GM12878 (cell line): ENCODE measurements around the gene MT4. TPM values are rescaled to one million over a fixed set of nuclear protein-coding genes. Genes with fewer than 3 reads are reported as not detected.

Source experiments
- ATAC-seq: fragments of 200-7000 bp; cut with Tn5 transposase; 3 replicates; pipeline ENCODE4 v1.9.1; 2020; ENCODE audit warnings: mild to moderate bottlenecking, moderate library complexity
- BruUV-seq: library from RNA; stranded (reverse); fragments of 400-500 nt; replicated peaks from 2 replicates; lab custom pipeline; 2021; lab: Mats Ljungman, UMichigan
- CTCF ChIA-PET: fragments of 300-600 bp; sonication (Branson Sonifier 250); formaldehyde crosslinking; extraction: SDS; loops from one replicate; lab custom pipeline; 2021; ENCODE audit warnings: inconsistent platforms; lab: Yijun Ruan, JAX
- POLR2A ChIA-PET: fragments of 350-600 bp; formaldehyde crosslinking; extraction: SDS; loops from one replicate; lab custom pipeline; 2021; ENCODE audit warnings: inconsistent platforms; lab: Charles Lee
- RAD21 ChIA-PET: fragments of 300-600 bp; sonication (Branson Sonifier 250); formaldehyde crosslinking; loops from one replicate; lab custom pipeline; 2023; ENCODE audit warnings: antibody characterized with exemption; ENCODE audit not compliant: unreplicated experiment; lab: Charles Lee
- SMC1A ChIA-PET: fragments of 300-600 bp; sonication (Branson Sonifier 250); formaldehyde crosslinking; loops from one replicate; lab custom pipeline; 2023; ENCODE audit not compliant: unreplicated experiment, uncharacterized antibody; lab: Charles Lee
- DNase-seq: peaks from one replicate; pipeline ENCODE4 v3.0.0-alpha.2; 2011; ENCODE audit warnings: low read depth, low spot score
- FAIRE-seq: peaks from 3 replicates; lab custom pipeline; 2011; peaks lifted over from hg19 to GRCh38; lab: Jason Lieb, UNC
- H2AFZ ChIP-seq: 2 replicates; pipeline ENCODE4 v1.6.0; 2011; ENCODE audit warnings: low read depth, low read length, control low read depth; ENCODE audit not compliant: control insufficient read depth
- H3K27ac ChIP-seq: 2 replicates; pipeline ENCODE4 v1.5.1; 2011; ENCODE audit warnings: control low read depth; ENCODE audit not compliant: control insufficient read depth, insufficient read depth
- H3K27me3 ChIP-seq, 2 experiments: replicated peaks in 1 of 2; 2 replicates each; pipeline versions ENCODE4 v1.6.0 to v1.6.1; 2011; ENCODE audit warnings: low read length in 1 of 2; ENCODE audit not compliant: control insufficient read depth in 2 of 2, insufficient read depth in 2 of 2
- H3K36me3 ChIP-seq, 2 experiments: 2 replicates each; pipeline ENCODE4 v1.5.1; 2011; ENCODE audit warnings: low read length in 1 of 2; ENCODE audit not compliant: control insufficient read depth in 2 of 2, insufficient read depth in 2 of 2
- H3K4me1 ChIP-seq: 2 replicates; pipeline ENCODE4 v1.6.1; 2011; ENCODE audit warnings: mild to moderate bottlenecking, low read length, moderate library complexity, mixed read lengths; ENCODE audit not compliant: control insufficient read depth, insufficient read depth
- H3K4me2 ChIP-seq: 2 replicates; pipeline ENCODE4 v1.6.0; 2011; ENCODE audit warnings: control low read depth; ENCODE audit not compliant: control insufficient read depth, insufficient read depth
- H3K4me3 ChIP-seq: fragments of 200-600 bp; sonication (generic); 2 replicates; pipeline ENCODE4 v1.5.1; 2016
- H3K79me2 ChIP-seq: 2 replicates; pipeline ENCODE4 v1.6.0; 2011; ENCODE audit warnings: low read length; ENCODE audit not compliant: control insufficient read depth, insufficient read depth
- H3K9ac ChIP-seq: 2 replicates; pipeline ENCODE4 v1.8.0; 2011; ENCODE audit warnings: low read length, control low read depth, mixed read lengths; ENCODE audit not compliant: control insufficient read depth, insufficient read depth
- H3K9me3 ChIP-seq: replicated peaks from 3 replicates; pipeline ENCODE4 v1.5.1; 2011; ENCODE audit warnings: mild to moderate bottlenecking, low read length; ENCODE audit not compliant: control insufficient read depth, insufficient read depth
- H4K20me1 ChIP-seq: 2 replicates; pipeline ENCODE4 v1.6.0; 2011; ENCODE audit not compliant: control insufficient read depth, insufficient read depth
- ELK1 ChIP-seq: IDR thresholded peaks from 2 replicates; pipeline ENCODE4 v1.6.1; 2012; ENCODE audit warnings: low read depth, low read length, improper control_type of control experiment
- FOXK2 ChIP-seq: fragments of 450-650 bp; IDR thresholded peaks from 2 replicates; pipeline ENCODE4 v1.6.1; 2017; ENCODE audit warnings: mild to moderate bottlenecking, moderate library complexity
- SP1 ChIP-seq: IDR thresholded peaks from one replicate; pipeline ENCODE4 v1.6.1; 2011; ENCODE audit warnings: low read depth, low read length
- WGBS: methylation state at CpG from one replicate; pipeline ENCODE4 v1.1.6; 2016; ENCODE audit warnings: low lambda C conversion rate; ENCODE audit not compliant: insufficient replicate concordance, insufficient coverage; ENCODE audit errors: missing lambda C conversion rate; 5-methylcytosine and 5-hydroxymethylcytosine counted together
- in situ Hi-C: fragments of 300-500 bp; cut with MboI; formaldehyde crosslinking; loops from 9 replicates; pipeline ENCODE4 v1.14.3; 2018; ENCODE audit warnings: mixed read lengths
- intact Hi-C: fragments of 100-400 bp; cut with micrococcal nuclease; formaldehyde crosslinking; loops from one replicate; pipeline ENCODE4 v1.14.2; 2022; ENCODE audit not compliant: unreplicated experiment
- polyA plus RNA-seq, 11 experiments: library from polyadenylated mRNA; depleted of rRNA in 4 of 11; unstranded in 6 of 11; stranded (reverse) in 5 of 11; fragments of >200 nt; fragmentation: Nextera tagmentation in 4 of 11; fragmentation: Illumina TruSeq in 1 of 11; extraction: Ambion mirVana in 4 of 11; extraction: Trizol in 1 of 11; gene quantifications; 1 replicate in 1 of 11; 2 replicates in 10 of 11; pipeline versions ENCODE4 v1.2.1 to v1.2.3, GENCODE V29; 2011 to 2016; ENCODE audit warnings: inconsistent platforms in 2 of 11, missing spikeins in 2 of 11, low read depth in 1 of 11
- total RNA-seq, 4 experiments: library from RNA; depleted of rRNA in 3 of 4; stranded (reverse); fragments of >200 nt in 3 of 4; fragmentation: Illumina TruSeq in 1 of 4; extraction: Trizol in 1 of 4; gene quantifications; 2 replicates each; pipeline versions ENCODE4 v1.2.1 to v1.2.3, GENCODE V29; 2013 to 2021
- TF ChIP-seq, protein P1 (sequence below): fragments of 450-650 bp; IDR thresholded peaks from 2 replicates; pipeline ENCODE4 v1.6.1; 2017; ENCODE audit warnings: mild to moderate bottlenecking, low read depth, inconsistent platforms; ENCODE audit not compliant: poor library complexity, severe bottlenecking
- TF ChIP-seq, protein P2 (sequence below): IDR thresholded peaks from 2 replicates; pipeline ENCODE4 v1.6.1; 2011; ENCODE audit warnings: low read depth, low read length, improper control_type of control experiment, borderline replicate concordance
- TF ChIP-seq, protein P3 (sequence below): fragments of 450-650 bp; IDR thresholded peaks from 2 replicates; pipeline ENCODE4 v1.6.1; 2017; ENCODE audit warnings: mild to moderate bottlenecking

The MT4 gene
- total and polyA plus RNA-seq, 10 of the 15 experiments (the other 5 are each of a cell fraction or from before 2014, with no cell fraction given): not detected

- TF ChIP-seq, protein P1, sequence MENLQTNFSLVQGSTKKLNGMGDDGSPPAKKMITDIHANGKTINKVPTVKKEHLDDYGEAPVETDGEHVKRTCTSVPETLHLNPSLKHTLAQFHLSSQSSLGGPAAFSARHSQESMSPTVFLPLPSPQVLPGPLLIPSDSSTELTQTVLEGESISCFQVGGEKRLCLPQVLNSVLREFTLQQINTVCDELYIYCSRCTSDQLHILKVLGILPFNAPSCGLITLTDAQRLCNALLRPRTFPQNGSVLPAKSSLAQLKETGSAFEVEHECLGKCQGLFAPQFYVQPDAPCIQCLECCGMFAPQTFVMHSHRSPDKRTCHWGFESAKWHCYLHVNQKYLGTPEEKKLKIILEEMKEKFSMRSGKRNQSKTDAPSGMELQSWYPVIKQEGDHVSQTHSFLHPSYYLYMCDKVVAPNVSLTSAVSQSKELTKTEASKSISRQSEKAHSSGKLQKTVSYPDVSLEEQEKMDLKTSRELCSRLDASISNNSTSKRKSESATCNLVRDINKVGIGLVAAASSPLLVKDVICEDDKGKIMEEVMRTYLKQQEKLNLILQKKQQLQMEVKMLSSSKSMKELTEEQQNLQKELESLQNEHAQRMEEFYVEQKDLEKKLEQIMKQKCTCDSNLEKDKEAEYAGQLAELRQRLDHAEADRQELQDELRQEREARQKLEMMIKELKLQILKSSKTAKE: no peak
- TF ChIP-seq, protein P2, sequence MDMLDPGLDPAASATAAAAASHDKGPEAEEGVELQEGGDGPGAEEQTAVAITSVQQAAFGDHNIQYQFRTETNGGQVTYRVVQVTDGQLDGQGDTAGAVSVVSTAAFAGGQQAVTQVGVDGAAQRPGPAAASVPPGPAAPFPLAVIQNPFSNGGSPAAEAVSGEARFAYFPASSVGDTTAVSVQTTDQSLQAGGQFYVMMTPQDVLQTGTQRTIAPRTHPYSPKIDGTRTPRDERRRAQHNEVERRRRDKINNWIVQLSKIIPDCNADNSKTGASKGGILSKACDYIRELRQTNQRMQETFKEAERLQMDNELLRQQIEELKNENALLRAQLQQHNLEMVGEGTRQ: no peak
- TF ChIP-seq FOXK2: no peak
- TF ChIP-seq ELK1: no peak
- no peak for TF ChIP-seq SP1
These were observed 34.0 kb upstream of the MT4 start (continued) for GRCh38 chr16:56530872-56531271.

DNA sequence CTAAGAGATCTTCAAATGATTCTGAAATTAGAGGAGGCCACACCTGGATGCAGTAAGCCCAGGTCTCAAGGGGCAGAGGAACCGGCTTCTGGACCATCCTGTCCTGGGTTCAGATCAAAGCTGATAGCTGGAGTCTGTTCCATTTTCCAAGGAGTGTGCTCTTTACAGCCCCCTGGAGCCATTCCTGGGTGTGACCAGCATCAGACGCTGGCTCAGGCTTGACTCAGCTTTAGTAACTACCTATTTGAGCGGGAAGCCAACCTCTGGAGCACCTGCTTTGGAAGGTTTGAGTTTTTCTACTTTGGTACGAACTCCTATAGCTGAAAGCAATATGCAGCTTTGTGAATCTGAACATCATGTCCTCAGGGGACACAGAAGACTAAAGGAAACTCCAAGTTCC, 32.2 kb upstream of the MT4 start:
- BruUV-seq: no TSS peak
- ATAC-seq: no peak
- DNase-seq: no peak
- Histone ChIP-seq H3K27me3 (no peaks in the 10 kb centered on the region; a peak in 2 of 4 replicates), H3K36me3 (no peaks in the 10 kb centered on the region), H3K4me2 (no peak overlapping the region), H3K79me2 (no peaks in the 10 kb centered on the region), H3K4me3 (no peak overlapping the region), H2AFZ (no peak overlapping the region), H3K27ac (no peak overlapping the region), H3K9me3 (no peaks in the 10 kb centered on the region), H3K4me1 (no peaks in the 10 kb centered on the region), H4K20me1 (no peaks in the 10 kb centered on the region), H3K9ac (no peak overlapping the region)
- in situ Hi-C loops (no loop called here), intact Hi-C loops (no loop called here)
- TF ChIP-seq, protein P3, sequence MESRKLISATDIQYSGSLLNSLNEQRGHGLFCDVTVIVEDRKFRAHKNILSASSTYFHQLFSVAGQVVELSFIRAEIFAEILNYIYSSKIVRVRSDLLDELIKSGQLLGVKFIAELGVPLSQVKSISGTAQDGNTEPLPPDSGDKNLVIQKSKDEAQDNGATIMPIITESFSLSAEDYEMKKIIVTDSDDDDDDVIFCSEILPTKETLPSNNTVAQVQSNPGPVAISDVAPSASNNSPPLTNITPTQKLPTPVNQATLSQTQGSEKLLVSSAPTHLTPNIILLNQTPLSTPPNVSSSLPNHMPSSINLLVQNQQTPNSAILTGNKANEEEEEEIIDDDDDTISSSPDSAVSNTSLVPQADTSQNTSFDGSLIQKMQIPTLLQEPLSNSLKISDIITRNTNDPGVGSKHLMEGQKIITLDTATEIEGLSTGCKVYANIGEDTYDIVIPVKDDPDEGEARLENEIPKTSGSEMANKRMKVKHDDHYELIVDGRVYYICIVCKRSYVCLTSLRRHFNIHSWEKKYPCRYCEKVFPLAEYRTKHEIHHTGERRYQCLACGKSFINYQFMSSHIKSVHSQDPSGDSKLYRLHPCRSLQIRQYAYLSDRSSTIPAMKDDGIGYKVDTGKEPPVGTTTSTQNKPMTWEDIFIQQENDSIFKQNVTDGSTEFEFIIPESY: no peak
- ChIA-PET POLR2A (no interaction called here), CTCF (interaction anchor here (1.6 kb wide), 1 partner anchor 68 kb away, joined by 4 read pairs; no protein-coding TSS in a partner anchor), SMC1A (no interaction called here), RAD21 (no interaction called here)
- no peak for FAIRE-seq
- WGBS: 15% methylated on average over 4 of the region's 4 CpGs
